ENCODE results near the gene SSH2.
A peak's percentile ranks its signal among the peaks of the same experiment; 100 is the strongest.
"Not testable (repeated sequence)": the region's sequence is repeated elsewhere in the genome, so short reads cannot be mapped to it uniquely, and the experiment has no call there.

The SSH2 gene

DNA sequence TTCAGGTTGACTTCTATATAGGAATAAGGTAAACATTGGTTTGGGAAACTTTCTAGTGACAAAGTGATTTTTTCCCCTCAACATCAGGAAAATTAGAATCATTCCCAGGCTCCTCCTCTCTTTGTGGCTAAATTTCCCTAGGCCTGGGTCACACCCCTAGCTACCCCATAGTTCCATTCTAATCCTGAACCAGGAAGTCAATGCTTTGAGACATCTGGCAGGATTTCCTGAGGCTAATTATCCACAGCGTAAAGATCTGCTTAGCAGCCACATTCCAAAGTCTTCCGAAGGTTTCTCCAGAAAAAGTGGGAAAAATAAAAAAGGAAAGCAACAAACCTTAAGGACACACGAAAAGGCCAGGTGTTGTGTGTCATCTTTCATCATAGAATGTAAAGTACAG, 247.0 kb downstream of the SSH2 start:
- DNase-seq (ENCODE audit: insufficient read length, low spot score) (no peak), FAIRE-seq (no peak)

DNA sequence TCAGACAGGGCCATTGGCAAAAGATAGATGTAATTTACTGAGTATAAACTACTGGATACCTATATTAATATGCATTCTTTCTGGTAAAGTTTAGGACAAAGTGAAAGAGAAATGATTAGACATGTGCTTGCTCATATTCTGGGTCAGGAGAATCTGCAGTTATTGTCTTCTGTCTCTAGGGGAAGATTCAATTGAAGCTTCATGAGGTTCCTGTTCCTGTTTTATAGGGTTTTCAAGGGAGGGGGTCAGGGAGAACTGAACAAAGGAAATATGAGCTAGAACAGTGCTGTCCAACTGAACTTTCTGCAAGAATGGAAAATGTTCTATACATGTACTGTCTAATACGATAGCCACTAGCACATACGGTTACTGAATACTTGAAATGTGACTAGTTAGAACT, 248.0 kb downstream of the SSH2 start:
- no peak for DNase-seq (ENCODE audit: insufficient read length, low spot score)
- no peak for FAIRE-seq

DNA sequence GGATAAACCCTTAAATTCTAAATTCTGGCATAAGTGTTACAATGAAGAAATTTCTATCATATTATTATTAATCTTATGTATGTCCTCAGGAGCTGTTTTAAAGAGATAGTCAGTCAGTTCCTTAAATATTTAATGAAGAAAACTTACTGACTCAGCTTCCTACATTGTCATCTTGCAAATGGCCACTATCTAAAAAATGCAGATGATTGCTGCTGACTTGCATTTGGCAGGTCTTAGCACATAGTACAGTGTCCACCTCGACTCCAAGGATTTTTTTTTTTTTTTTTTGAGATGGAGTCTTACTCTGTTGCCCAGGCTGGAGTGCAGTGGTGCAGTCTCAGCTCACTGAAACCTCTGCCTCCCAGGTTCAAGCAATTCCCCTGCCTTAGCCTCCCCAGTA, 252.2 kb downstream of the SSH2 start:
- DNase-seq (ENCODE audit: insufficient read length, low spot score) (no peak), FAIRE-seq (no peak)

DNA sequence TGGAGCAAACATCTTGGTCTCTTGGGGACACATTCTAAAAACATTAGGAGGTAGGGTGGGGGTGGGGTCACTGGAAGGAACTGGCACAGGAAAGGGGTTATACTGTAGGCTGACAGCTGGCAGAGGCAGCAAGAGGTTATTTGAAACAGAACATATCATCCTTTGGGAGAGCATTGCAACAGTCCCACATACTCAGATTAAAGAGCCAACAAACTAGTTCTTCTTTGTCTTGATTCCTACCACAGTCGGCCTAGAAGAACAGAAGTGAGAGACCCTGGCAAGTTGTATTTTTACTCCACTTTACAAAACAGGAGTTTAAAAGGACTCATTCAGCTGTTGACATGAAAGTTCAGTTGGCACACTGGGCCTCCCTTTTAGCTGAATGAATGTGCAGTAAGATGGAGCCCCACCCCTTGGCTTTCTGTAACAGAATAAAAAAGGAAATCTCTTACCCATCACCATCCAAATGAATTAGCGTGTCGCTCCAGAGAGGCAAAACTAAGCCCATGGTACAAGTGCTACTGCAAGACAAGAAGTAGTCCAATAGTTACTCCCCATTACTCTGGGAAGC, 252.7 kb downstream of the SSH2 start:
- FAIRE-seq (no peak), DNase-seq (ENCODE audit: insufficient read length, low spot score) (no peak)

DNA sequence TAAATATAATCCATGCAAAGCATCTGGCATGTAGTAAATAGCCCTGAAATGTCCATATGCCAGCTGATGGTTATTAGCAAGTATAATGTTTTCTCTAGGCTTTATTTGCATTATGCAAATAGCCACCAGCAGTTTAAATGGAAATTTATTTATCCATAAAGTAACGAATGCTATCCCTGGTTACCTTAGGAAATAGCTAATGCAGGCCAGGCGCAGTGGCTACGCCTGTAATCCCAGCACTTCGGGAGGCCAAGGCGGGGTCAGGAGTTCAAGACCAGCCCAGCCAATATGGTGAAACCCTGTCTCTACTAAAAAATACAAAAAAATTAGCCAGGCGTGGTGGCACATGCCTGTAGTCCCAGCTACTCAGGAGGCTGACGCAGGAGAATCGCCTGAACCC, 254.1 kb downstream of the SSH2 start:
- not testable (repeated sequence) for FAIRE-seq; DNase-seq (ENCODE audit: insufficient read length, low spot score)

DNA sequence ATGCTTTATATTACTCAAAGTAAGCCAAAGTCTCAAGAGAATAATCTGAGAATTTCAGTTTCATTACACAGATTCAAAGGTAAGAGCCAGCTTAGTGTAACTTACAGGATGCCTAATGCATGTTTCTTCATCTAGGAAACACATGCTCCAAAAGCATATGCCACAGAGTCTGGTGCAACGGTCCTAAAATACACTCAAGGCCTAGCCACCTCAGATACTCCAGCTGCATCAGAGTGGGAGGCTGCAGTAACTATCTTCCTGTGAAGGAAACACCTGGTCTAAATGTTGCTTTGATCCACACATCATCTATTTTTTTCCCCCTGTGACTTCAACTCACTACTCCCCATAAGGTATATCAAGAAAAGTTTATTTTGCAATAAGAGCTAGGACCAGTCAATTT, 255.7 kb downstream of the SSH2 start:
- DNase-seq (ENCODE audit: insufficient read length, low spot score) (no peak), FAIRE-seq (no peak)

DNA sequence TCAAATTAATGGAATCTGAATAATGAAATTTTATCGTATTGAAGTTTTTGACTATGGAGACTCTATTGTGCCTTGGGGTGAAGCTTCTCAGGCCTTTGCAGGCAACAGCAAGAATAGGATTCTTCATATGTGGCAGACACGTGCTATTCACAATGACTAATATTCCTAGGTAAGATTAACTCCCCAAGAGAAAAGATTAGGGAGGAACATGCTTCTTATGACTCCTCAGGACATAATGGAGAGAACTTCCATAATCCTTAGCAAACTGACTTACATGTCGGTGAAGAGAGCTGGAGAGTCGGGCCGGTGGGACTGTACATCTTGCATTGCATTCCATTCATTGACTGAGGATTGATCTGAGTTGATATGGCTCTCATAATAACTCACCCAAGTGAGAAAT, 258.4 kb downstream of the SSH2 start:
- no peak for DNase-seq (ENCODE audit: insufficient read length, low spot score)
- FAIRE-seq: no peak

DNA sequence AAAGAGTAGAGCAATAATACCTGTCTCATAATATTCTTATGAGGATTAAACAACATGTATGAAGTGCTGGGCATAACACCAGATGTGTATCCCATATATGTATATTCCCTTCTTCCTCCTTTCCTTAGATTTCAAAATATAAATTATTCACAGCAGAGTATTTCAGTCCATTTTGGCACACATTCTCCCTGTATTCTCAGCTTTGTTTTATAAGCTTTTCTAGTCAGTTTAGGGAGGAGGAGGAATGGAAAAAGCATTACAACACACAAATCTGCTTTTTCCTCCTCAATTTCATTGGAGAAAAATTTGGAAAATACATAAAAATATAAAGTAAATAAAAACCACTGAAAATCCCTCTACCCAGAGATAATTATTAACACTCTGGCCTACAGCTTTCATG, 260.8 kb downstream of the SSH2 start:
- DNase-seq (ENCODE audit: insufficient read length, low spot score): no peak

DNA sequence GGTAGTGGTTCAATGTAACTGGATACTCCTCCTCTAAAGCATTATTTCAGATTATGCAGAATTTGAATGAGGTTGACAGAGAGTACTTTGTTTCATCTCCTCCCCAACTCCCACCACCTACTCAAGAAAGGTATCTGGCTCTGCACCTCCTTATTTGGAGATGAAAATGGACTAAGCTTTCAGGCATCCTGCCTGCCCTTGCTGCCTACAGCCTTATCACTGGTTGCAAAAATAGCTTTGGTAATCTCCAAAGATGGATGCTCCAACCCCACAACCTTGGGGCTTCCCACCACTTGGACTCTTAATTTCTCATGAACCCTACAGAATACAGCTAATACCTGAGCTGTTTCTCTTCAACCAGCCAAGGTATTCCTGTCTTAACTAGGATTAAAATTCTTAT, 262.1 kb downstream of the SSH2 start:
- DNase-seq (ENCODE audit: insufficient read length, low spot score): no peak
- FAIRE-seq: no peak

More for the DNA sequence above, 260.8 kb downstream of the SSH2 start:
- no peak for FAIRE-seq

DNA sequence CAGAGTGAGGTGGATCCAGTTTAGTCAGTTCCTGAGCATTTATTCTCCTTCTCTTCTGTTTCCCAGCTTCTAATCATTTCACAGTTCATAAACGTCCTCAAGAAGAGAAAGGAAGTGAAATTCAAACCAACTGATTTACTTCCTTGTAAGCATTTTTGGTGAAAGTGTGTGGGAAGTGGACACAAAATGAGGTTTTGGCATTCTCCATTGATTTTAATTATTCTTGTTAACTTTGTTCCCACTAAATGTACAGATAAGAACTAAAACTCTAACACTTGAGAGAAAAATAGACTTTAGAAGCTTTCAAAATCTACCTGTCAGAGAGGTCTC, 264.6 kb downstream of the SSH2 start:
- FAIRE-seq: no peak
- DNase-seq (ENCODE audit: insufficient read length, low spot score): no peak

DNA sequence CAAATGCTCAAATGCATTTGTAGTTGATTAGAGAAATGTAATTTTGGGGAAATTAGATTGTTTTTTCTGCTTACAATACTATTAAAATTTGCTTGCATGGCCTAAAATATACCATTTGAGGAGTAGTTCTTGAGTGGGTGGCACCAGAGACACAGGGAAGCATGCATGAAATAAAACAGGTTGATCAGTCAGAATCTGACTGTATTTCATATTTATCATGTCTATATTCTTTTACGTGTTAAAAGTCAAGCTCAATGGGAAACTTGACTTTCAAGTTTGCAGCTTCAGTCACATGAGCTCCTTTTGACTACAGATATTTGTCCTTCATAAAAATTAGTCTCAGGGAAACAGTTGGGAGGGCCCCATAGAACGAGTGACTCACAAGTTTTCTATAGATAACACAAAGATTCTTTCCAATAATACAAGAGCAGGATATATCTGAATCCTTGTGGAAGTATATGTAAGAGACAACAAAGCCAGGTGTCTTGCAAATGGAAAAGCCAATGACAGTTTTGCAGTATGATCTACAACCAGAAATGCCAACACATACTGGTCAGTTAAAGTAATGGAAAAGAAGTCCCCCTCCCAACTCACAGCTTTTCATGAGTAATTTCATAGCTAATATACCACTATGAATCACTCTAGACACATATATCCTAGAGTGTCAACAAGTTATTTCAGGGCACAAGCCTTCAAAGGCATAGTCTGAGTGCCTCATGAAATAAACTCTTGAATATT, 265.1 kb downstream of the SSH2 start:
- DNase-seq (ENCODE audit: insufficient read length, low spot score) (peak; percentile 75), FAIRE-seq (no peak)

DNA sequence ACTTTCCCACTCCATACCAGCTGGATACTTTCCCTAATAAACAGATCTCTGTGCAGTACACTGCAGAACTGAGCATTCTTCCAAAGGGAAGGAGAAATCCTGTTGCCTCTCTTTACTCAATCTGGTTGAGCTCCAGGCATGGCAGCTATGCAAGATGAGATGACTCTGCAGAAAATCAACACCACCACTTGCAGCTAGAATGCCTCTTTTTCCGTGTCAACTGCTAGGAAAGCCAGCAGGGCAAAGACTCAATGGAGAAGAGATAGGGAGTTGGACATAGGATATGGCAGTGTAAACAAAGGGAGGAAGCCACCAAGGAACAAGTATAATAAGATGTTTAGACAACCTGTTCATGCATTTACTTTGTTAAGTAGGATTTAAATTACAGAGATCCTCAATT, 266.9 kb downstream of the SSH2 start:
- no peak for DNase-seq (ENCODE audit: insufficient read length, low spot score)
- FAIRE-seq: no peak

DNA sequence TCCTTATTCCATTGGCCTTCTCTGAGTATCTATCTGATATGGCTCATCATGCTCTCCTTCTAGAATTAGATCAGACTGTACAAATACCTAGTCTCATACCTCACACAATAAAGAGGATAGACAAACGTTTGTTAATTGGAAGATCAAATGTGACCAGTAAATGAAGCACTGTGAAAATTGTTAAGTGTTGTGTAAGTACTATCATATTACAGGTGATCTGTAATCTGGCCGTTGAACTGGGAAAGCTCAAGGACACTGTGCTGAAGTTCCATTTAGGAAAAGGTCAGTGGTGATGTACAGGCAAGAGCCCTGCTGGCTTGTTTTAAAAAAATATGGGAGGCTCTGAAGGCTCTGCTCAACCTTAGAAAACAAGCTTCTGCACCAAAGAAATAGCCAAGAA, 268.8 kb downstream of the SSH2 start:
- FAIRE-seq (no peak), DNase-seq (ENCODE audit: insufficient read length, low spot score) (no peak)

DNA sequence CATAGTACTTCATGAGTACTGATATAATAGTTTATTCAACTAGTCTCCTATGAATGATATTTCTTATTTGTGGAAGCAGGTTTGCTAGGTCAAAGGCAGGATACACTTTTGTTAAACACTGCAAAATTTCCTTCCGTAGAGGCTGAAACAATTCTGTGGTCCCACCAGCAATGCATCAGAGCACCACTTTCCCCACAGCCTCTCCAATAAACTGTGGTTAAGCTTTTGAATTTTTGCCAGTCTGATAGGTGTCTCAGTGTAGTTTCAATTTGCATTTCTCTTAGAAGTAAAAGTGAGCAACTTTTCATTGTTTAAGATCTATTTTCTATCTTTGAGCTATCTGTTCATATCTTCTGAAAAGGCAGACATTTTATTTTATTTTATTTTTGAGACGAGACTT, 270.9 kb downstream of the SSH2 start:
- no peak for FAIRE-seq

DNA sequence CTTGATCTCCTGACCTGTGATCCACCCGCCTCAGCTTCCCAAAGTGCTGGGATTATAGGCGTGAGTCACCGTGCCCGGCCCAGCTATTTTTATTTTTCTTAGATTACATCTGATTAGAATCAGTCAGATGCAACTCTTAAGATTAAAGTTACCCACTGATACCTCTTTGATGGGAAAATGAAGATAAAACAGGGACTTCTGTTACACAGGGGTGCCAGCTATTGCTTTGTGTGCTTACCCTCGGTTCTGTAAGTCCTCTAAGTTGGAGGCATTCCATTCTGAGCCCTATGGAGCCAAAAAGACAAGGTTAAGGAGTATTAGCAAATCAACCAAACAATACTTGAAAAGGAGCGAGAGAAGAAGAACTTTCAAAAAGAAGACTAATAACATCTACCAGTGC, 274.7 kb downstream of the SSH2 start:
- DNase-seq (ENCODE audit: insufficient read length, low spot score) (no peak), FAIRE-seq (no peak)

More for the DNA sequence above, 270.9 kb downstream of the SSH2 start:
- no peak for DNase-seq (ENCODE audit: insufficient read length, low spot score)

DNA sequence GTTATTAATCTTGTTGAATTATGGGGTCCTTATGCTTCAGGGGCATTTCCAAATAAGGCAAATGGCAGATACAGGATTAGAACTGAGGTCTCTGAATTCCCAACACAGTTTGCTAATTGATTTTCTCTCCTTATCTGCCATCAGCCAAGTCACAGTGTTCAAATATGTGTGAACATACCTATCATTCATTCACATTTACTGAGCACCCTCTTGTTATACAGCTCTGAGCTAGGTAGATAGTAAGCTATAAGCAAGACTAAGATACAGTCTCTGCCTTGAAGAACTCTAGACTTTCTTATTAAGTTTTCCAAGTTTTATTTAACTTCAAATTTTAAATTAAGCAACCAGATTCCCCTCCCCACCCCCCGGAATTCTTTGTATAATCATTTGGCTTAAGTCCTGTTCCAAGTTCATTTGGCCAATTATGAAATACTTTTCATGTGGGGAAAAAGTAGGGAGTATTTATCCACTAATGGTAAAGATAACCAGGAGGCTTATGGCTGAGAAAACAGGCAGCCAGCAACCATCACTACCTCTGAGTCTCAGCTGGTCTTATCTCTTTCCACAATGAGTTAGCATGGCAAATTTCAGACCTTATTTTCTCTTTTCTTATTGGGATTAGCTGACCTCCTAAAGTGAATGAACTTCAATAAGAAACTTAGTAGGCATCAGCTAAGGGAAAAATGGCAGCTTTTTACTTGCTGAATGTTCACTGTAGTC, 275.9 kb downstream of the SSH2 start:
- no peak for DNase-seq (ENCODE audit: insufficient read length, low spot score)
- FAIRE-seq: no peak

DNA sequence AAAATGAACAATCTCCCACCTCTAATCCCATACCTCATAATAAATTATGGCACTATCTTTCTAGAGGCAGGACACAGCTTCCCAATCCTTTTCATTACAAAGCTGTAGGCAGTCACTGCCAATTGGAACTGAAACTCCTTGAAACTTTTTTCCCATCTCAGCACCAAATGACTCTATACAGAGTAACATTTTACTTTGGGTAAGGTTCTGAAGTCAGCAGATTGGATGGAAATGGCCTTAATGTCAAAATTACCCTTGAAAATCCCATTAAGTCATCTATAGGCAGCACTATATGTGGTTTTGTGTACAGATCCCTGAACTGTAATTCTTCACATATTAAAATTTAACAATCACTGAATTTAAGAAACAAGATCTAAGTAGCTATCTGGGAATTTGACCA, 277.1 kb downstream of the SSH2 start:
- FAIRE-seq (no peak), DNase-seq (ENCODE audit: insufficient read length, low spot score) (no peak)

DNA sequence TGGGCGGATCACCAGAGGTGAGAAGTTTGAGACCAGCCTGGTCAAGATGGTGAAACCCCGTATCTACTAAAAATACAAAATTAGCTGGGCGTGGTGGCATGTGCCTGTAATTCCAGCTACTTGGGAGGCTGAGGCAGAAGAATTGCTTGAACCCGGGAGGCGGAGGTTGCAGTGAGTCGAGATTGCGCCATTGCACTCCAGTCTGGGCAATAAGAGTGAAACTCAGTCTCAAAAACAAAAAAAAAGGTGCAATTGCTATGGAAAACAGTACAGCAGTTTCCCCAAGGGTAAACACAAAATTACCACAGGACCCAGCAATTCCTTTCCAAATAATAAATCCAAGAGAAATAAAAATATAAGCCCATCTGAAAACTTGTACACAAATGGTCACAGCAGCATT, 278.1 kb downstream of the SSH2 start:
- FAIRE-seq; DNase-seq (ENCODE audit: insufficient read length, low spot score): not testable (repeated sequence)

DNA sequence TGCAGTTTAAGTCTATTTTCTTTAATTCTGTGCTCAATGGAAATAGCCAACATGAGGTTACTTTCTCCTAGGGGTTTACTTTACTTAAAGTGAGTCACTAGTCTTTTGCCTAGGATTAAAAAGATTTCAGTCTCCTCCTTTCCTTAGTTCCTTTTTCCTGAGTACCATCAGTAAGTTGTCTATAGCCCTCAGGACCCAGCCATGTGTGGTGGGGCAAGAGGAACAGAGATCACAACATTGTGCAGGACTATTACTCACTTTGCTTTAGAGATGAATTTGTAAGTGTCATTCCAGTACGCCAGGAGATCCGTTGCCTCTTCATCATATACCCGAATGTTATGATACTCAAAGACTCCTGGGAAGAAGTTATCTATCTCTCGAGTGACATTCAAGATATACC, 279.6 kb downstream of the SSH2 start:
- DNase-seq (ENCODE audit: insufficient read length, low spot score) (no peak), FAIRE-seq (no peak)

DNA sequence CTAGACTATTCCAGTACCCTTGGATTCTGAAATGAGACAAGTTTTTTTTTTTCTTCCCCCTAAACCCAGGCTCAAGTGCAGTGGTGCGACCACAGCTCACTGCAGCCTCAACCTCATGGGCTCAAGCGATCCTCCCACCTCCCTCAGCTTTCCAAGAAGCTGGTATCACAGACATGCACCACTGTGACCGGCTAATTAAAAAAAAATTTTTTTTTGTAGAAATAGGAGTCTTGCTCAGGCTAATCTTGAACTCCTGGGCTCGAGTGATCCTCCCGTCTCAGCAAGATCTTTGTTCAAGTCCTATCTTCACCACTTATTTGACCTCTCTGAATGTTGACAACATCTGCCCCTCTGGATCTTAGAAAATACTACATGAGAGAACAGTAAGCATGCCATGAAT, 280.7 kb downstream of the SSH2 start:
- FAIRE-seq (no peak), DNase-seq (ENCODE audit: insufficient read length, low spot score) (no peak)

DNA sequence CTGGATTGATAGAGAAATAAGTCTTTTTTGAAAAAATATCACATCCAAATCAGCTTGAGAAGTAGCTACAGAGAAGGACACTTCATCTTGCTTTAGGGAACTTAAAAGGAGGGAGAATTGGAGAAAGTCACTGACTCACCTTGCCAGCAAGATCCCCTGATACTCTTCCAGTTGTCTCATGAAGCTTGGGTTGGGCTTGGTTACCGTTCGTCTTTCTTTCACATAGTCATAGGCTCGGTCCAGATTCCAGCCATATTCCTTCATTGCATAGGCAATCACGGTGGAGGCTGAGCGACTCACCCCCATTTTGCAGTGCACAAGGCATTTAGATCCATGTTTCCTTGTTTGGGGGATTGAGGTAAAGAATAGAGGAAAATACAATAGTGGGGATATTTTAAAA, 282.0 kb downstream of the SSH2 start:
- FAIRE-seq (no peak), DNase-seq (ENCODE audit: insufficient read length, low spot score) (no peak)

DNA sequence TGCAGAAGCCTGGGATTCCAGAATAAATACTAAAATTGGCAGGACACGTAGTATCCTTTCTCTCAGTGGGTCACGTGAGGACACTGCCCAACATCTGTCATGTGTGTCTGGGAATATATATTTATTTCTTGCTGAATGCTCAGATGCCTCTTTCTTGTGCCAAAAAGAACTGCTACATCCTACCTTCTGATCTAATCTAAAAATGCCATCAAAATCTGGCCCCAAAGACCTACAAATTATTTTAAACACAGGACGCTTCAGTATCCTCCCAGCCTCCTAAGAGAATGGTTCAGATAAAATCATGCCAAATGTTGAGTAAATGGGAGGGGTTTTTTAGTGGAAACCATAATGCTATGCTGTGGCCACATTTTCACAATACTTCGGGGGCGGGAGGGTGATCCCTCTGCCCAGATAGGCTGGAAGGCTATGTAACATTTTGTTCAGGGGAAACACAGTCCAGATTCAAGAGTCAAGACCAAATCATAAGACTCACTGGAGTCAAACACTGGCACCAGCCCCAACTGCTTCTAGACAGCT, 284.4 kb downstream of the SSH2 start:
- DNase-seq (ENCODE audit: insufficient read length, low spot score): no peak
- no peak for FAIRE-seq
